ENCODE data around the gene TOGARAM2.

DNA sequence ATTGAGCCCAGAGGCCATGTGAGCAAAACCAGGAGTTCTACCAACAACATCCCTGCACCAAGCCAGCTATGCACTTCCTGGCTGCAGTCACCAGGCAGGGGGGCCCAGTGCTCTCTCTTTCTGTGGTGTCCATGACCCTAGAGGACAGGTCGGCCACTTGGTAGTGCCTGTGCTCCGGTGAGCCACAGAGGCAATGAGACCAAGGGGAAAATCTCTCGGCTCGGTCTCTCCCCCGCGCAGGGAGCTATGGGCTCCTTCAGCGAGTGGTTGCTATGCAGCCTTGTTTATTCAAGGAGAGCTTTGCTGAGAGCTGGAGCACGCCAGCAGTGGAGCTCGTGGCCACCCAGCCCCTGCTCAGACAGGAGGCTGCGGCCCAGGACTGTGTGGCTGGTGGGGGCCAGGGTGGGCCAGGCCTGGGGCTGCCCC, at the start of gene TOGARAM2:
- TF ChIP-seq, protein P1, sequence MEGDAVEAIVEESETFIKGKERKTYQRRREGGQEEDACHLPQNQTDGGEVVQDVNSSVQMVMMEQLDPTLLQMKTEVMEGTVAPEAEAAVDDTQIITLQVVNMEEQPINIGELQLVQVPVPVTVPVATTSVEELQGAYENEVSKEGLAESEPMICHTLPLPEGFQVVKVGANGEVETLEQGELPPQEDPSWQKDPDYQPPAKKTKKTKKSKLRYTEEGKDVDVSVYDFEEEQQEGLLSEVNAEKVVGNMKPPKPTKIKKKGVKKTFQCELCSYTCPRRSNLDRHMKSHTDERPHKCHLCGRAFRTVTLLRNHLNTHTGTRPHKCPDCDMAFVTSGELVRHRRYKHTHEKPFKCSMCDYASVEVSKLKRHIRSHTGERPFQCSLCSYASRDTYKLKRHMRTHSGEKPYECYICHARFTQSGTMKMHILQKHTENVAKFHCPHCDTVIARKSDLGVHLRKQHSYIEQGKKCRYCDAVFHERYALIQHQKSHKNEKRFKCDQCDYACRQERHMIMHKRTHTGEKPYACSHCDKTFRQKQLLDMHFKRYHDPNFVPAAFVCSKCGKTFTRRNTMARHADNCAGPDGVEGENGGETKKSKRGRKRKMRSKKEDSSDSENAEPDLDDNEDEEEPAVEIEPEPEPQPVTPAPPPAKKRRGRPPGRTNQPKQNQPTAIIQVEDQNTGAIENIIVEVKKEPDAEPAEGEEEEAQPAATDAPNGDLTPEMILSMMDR (IDR thresholded peaks at IDR 0.05; ENCODE audit: low read depth, low read length) = no peak
- no peak for TF ChIP-seq EZH2phosphoT487 (IDR thresholded peaks at IDR 0.05; ENCODE audit: low read depth)

Data from OCI-LY3 (cell line).